RPMI7951 (cell line): Measurements from ENCODE around the gene SEMA3G. TPM values are rescaled to one million over a fixed set of nuclear protein-coding genes. Genes with fewer than 3 reads are reported as not detected.

Experiments
- DNase-seq: peaks from one replicate; pipeline ENCODE4 v3.0.0-alpha.2; 2012; ENCODE audit warnings: low read depth
- total RNA-seq: library from RNA; depleted of rRNA; stranded (reverse); fragments of >200 nt; shearing (Covaris generic); gene quantifications from 2 replicates; pipeline ENCODE4 v1.2.3, GENCODE V29; 2014; rRNA removed

Gene SEMA3G
- 0.10 and 0.12 TPM in 2 replicates for total RNA-seq

- peak; percentile 58 for DNase-seq
Observed at GRCh38 chr3:52444860-52445793, at the start of gene SEMA3G. TSS of gene SEMA3G (minus strand) at chr3:52445103. CDS start at chr3:52445027, 76 bp downstream.

DNA sequence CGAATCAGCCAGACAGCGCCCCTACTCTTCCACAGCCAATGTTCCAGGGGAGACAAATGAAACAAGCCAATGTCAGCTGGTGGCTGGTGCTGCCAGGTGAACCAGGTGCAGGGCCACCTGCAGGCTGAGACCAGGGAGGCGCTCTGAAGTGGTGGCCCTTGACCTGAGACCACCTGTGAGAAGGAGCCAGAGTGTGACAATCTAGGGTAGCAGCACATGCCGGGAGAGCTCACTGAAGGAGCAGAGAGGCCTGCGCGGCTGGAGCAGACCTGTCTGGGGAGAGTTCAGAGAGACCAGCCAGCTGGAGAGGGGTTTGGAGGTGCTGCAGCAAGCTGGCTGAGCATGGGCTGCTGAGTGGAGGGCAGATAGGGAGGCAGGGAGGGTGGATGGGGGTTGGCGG is 49.5 kb upstream of the SEMA3G start:
- no peak for DNase-seq

- no peak for DNase-seq
Observed at GRCh38 chr3:52493232-52494017, 48.5 kb upstream of the SEMA3G start.

GRCh38 chr3:52492059-52492458 is 47.2 kb upstream of the SEMA3G start:
- DNase-seq = no peak

- DNase-seq = no peak
Observed at GRCh38 chr3:52490939-52491526, 46.1 kb upstream of the SEMA3G start.

GRCh38 chr3:52490035-52490938 is 45.4 kb upstream of the SEMA3G start:
- DNase-seq = no peak

DNA sequence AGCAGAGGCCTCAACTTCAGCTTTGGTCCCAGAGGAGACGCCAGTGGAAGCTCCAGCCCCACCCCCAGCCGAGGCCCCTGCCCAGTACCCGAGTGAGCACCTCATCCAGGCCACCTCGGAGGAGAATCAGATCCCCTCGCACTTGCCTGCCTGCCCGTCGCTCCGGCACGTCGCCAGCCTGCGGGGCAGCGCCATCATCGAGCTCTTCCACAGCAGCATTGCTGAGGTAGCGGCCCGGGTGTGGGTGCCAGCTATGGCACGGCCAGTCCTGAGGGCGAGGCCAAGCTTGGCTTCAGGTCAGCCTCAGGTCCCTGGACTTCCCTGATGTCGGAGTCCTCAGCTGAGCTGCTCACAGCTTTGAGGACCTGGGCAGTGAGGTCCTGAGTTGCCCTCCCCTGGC is 44.5 kb upstream of the SEMA3G start:
- no peak for DNase-seq

GRCh38 chr3:52488746-52489145 is 43.8 kb upstream of the SEMA3G start:
- DNase-seq = no peak

DNA sequence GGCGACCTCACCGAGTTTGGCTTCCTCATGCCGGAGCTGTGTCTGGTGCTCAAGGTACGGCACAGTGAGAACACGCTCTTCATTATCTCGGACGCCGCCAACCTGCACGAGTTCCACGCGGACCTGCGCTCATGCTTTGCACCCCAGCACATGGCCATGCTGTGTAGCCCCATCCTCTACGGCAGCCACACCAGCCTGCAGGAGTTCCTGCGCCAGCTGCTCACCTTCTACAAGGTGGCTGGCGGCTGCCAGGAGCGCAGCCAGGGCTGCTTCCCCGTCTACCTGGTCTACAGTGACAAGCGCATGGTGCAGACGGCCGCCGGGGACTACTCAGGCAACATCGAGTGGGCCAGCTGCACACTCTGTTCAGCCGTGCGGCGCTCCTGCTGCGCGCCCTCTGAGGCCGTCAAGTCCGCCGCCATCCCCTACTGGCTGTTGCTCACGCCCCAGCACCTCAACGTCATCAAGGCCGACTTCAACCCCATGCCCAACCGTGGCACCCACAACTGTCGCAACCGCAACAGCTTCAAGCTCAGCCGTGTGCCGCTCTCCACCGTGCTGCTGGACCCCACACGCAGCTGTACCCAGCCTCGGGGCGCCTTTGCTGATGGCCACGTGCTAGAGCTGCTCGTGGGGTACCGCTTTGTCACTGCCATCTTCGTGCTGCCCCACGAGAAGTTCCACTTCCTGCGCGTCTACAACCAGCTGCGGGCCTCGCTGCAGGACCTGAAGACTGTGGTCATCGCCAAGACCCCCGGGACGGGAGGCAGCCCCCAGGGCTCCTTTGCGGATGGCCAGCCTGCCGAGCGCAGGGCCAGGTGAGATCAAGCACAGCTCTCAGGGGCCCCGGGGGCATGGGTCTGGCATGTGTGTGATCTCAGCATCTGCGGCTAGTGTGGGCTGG is 43.1 kb upstream of the SEMA3G start:
- no peak for DNase-seq

- no peak for DNase-seq
Observed at GRCh38 chr3:52487050-52487787, 42.3 kb upstream of the SEMA3G start.

DNA sequence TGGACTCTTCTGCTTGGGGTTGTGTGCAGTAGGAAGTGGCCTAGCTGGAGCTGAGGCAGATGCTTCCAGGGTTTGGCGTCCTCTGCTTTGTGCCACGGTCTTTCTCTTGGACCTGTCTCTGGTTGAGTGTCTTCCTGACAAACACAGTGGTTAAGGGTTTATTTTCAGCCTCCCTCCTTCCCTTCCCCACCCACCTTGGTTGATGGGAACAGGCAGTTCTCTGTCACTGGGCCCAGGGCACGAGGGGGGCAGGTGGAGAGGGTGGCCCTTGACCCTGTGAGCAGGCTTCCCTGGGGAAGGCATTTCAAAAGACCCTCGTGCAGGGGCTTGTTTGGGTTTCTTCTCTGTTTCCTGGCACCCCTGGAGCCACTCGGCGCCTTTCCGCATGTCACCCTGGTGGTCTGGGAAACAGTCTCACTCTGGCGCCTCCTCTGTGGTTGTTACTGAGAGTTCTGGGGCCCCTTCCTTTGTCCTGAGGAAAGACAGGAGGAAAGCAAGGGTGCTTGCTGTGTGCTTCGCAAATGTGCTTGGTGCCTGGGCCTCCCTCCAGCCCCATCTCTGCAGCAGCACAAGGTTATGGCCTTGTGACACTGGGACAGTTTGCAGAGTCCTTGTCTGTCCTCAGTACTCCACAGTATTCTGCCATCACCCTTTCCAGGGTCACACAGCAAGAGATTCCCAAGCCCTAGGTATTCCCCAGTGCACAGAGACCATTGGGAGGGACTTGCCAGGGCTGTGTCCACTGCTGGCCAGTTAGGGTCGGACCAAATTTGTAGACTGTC is 40.0 kb upstream of the SEMA3G start:
- no peak for DNase-seq

GRCh38 chr3:52483577-52484381 is 38.9 kb upstream of the SEMA3G start:
- DNase-seq = peak; percentile 20

DNA sequence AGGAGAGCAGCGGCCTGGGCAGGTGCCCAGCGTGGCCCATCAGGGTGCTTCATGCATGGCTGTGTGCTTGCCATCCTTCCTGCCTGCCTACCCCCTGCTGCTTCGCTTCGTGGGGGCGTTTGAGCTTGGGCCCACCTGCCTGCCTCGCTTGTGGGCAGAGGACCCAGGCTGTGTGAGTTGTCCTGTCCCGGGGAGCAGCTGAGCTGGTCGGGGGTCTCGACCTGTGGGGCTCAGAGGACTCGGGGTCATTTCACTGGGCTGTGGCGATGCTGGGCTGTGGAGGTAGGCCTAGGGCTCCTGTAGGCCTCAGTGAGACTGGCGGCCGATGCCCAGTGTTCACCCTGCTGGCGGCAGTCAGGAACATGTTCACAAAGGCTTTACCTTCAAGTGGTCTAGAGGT is 38.2 kb upstream of the SEMA3G start:
- DNase-seq = no peak

DNA sequence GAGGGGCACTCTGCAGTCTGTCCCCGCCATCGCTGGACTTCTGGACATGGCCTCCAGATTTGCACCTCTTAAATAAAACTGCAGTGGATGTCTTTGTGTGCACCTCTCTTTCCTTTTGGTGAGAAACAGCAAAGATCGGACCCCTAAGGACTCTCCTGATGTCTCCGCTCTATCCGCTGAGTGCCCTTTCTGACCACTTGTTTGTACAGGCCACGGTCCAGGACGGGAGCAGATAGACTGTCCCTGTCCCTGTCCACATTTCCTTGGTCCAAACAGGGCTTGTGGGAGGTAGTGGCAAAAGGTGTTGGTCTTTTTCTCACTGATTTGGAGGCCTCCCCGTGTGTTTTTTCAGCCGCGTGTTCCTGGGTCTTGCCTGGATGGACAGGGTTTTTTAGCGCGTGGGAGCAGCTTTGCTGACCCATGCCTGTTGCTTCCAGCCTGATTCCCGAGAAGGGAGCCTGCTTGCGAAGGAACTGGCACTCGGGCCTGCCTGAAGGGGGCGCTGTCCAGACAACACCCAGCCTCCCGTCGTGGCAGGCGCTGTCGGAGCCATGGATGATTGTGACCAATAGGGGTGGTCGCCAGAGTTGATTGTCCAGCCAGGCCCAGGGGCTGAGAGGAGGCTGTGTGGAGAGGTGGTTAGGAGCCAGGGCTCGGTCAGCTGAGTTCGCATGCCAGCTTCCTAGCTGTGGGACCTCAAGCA is 37.1 kb upstream of the SEMA3G start:
- DNase-seq = no peak

- no peak for DNase-seq
Observed at GRCh38 chr3:52480768-52481715, 36.1 kb upstream of the SEMA3G start.
